ENCODE data around the gene TMEM129. TPM values are rescaled to one million over a fixed set of nuclear protein-coding genes. Genes with fewer than 3 reads are reported as not detected.

TMEM129 gene
- polyA plus RNA-seq, 3 donors: 47.3 to 56.5 (median 51.3) TPM

- no peak for DNase-seq
These were observed 2.1 kb upstream of the TMEM129 start for GRCh38 chr4:1723131-1723801.

DNA sequence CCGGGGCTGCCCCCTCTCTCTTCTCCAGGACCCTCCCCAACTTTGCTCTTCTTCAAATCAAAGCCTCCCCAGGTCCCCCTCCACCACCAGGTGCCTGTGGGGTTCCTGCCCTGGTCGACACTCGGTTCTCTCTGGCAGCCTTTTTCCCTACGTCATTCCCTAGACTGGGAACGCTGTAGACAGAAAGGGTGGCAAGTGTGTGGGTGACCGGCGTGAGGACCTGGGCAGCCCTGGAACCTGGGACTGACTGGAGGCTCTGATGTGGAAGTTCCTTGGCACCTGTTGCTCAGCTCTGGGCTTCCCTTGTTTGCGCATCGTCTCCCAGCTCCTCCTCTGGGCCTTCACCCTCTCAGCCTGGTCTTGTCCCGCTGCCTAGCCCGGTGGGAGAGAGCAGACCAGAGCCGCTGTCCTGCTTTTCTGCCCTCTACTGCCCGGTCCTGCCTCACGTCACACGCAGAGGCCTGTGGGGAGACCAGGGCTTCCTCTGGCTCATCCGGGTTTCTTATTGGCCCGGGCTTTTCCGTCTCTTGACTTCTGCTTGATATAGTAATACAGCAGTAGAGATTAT lies 1.5 kb upstream of the TMEM129 start:
- no peak for DNase-seq

- DNase-seq: no peak
These were observed 785 bp upstream of the TMEM129 start for GRCh38 chr4:1721666-1722550.

DNA sequence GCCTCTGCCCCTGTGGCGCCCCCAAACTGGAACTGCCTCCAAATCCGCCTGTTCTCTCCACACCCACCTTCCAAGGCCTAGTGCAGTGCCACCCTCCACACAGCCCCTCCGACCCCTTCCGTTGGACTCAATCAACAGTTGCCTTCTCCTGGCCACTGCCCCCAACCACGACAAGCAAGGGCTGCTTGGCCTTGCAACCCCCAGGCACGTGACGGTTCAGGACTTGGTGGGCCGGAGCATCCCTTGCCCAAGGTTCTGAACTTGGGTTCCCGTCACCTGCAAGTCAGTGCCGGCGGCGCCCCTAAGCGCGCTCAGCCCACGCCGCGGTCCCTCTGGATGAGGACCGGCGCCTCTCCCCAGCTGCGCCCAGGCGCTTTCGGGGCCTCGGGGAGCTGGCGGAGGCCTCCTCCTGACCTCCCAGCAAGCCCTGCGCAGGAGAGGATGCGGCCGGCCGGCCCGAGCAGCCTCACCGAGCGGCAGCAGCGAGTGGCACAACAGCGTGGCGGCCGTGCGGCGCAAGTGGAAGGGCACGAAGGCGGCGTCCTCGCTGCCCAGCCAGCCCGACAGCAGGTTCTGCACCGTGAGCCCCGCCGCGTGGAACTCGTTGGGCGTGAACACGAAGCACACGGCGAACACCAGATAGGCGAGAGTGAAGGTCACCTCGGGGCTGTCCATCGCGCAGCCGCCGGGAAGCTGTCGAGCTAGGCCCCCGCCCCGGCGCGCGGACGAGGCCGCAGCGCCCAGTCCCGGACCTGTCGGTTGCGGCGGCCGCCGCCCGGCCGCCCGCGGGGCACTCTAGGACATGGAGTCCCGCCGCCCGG lies 750 bp downstream of the TMEM129 start:
- DNase-seq: no peak

GRCh38 chr4:1718095-1718850 lies 2.9 kb downstream of the TMEM129 start:
- no peak for DNase-seq

GRCh38 chr4:1717129-1718094 lies 3.7 kb downstream of the TMEM129 start:
- DNase-seq: no peak

GRCh38 chr4:1716065-1716945 lies 4.8 kb downstream of the TMEM129 start:
- DNase-seq: no peak

GRCh38 chr4:1715002-1715758 lies 5.9 kb downstream of the TMEM129 start:
- no peak for DNase-seq

DNA sequence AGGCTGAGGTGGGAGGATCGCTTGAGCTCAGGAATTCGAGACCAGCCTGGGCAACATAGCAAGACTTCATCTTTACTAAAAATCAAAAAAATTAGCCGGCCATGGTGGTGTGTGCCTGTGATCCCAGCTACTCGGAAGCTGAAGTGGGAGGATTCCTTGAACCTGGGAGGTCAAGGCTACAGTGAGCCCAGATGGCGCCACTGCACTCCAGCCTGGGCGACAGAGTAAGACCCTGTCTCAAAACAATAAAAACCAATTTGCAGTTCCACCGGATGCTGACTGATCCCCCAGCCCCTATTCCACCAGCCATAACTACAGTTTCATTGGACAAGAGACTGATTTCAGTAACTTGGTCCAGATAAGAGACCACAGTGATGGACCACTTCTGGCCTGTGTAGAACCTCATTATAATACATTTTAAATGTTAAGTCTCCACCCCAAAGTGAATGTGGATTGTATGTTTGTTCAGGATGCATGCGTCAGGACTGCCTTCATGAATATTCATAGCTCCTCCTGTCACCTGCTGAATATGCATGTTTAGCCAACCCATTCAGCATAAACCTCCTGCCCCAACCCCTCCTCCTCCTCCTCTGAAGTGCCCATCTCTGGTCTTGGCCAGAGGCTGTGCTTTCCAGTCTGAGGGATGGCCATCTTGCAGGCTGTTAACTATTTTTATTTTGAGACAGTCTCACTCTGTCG lies 6.7 kb downstream of the TMEM129 start:
- DNase-seq: no peak

- DNase-seq: no peak
These were observed 7.9 kb downstream of the TMEM129 start for GRCh38 chr4:1713003-1713851.

DNA sequence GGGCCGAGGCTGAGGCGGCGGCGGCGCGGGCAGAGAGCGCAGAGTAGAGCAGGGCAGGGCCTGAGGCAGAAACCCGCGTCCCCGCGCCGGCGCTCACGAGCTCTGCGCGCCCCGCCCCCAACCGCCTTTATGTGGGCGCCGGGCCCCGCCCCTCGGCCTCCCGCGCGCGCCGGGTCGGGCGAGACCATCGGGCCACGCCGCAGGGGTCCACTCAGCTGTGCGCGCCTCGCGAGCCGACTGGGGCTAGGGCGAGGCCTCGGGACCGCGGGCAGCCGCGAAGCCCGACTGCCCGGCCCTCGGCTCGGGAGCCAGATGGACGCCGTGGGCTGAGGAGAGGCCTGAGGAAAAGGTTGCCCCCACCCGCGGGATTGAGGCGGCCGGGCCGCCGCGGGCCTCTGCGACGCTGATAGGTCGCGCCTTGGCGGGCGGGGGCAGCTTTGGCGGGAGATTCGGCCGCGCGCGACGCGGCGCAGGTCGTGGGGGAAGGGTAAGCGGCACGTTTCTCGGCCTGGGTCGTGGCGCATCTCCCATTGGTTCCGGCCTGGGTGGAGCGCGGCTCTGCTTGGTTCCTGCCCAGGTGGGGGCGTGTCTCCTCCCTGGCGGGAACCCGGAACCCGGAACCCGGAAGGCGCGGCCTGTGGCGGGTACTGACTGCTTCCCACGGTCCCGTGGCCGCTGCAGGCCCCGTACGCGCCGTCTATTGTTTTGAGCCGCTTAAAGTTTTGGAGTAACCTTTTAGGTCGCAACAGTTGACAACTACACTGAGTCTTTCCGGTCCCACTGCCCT lies 8.7 kb downstream of the TMEM129 start, which contains the start of gene SLBP:
SLBP (minus strand) TSS at position 104 of the 787 bp plus-strand sequence. CDS start 131 bp downstream, outside the sequence.
- peak; percentile 92 for DNase-seq

- no peak for DNase-seq
These were observed 9.4 kb downstream of the TMEM129 start for GRCh38 chr4:1711571-1712215.

GRCh38 chr4:1711055-1711570 lies 10.0 kb downstream of the TMEM129 start:
- DNase-seq: no peak

GRCh38 chr4:1708581-1708980 lies 12.5 kb downstream of the TMEM129 start:
- no peak for DNase-seq

- DNase-seq: no peak
These were observed 14.8 kb downstream of the TMEM129 start for GRCh38 chr4:1706358-1706757.
